Dendritic cell treated with granulocyte-macrophage colony-stimulating factor and Interleukin-4, amounts not matched to agents 40 ng/mL and 50 ng/mL, for 4 days (primary cell): Measurements from ENCODE around the gene BOC.

Experiments
- H3K27ac Mint-ChIP-seq: one replicate; pipeline ENCODE4 v1.8.0; 2022; ENCODE audit warnings: mild to moderate bottlenecking, mixed read lengths
- H3K27me3 Mint-ChIP-seq: one replicate; pipeline ENCODE4 v1.8.0; 2022; ENCODE audit warnings: mild to moderate bottlenecking, mixed read lengths
- H3K36me3 Mint-ChIP-seq: one replicate; pipeline ENCODE4 v1.8.0; 2022; ENCODE audit warnings: low read depth, mixed read lengths
- H3K4me1 Mint-ChIP-seq: one replicate; pipeline ENCODE4 v1.8.0; 2022; ENCODE audit warnings: low read depth, mixed read lengths
- H3K4me3 Mint-ChIP-seq: one replicate; pipeline ENCODE4 v1.8.0; 2022; ENCODE audit warnings: mild to moderate bottlenecking, moderate library complexity, mixed read lengths
- H3K9me3 Mint-ChIP-seq: one replicate; pipeline ENCODE4 v1.8.0; 2022; ENCODE audit warnings: mixed read lengths
- intact Hi-C: fragments of 100-400 bp; cut with micrococcal nuclease; formaldehyde crosslinking; loops from one replicate; pipeline ENCODE4 v1.15.0; 2022

Gene BOC

GRCh38 chr3:113291572-113291971 lies 80.2 kb downstream of the BOC start:
- H3K4me3 Mint-ChIP-seq: no peak overlapping the region
- no peak overlapping the region for H3K27ac Mint-ChIP-seq
- no peaks in the 10 kb centered on the region for H3K36me3 Mint-ChIP-seq
- no peaks in the 10 kb centered on the region for H3K27me3 Mint-ChIP-seq
- intact Hi-C loops: no loop called here
- H3K4me1 Mint-ChIP-seq: peaks cover 8% of the 10 kb centered on the region
- no peaks in the 10 kb centered on the region for H3K9me3 Mint-ChIP-seq

GRCh38 chr3:113292933-113293332 lies 81.6 kb downstream of the BOC start:
- intact Hi-C loops: no loop called here
- H3K27ac Mint-ChIP-seq: no peak overlapping the region
- no peaks in the 10 kb centered on the region for H3K9me3 Mint-ChIP-seq
- H3K4me1 Mint-ChIP-seq: no peaks in the 10 kb centered on the region
- H3K4me3 Mint-ChIP-seq: no peak overlapping the region
- no peaks in the 10 kb centered on the region for H3K36me3 Mint-ChIP-seq
- no peaks in the 10 kb centered on the region for H3K27me3 Mint-ChIP-seq

DNA sequence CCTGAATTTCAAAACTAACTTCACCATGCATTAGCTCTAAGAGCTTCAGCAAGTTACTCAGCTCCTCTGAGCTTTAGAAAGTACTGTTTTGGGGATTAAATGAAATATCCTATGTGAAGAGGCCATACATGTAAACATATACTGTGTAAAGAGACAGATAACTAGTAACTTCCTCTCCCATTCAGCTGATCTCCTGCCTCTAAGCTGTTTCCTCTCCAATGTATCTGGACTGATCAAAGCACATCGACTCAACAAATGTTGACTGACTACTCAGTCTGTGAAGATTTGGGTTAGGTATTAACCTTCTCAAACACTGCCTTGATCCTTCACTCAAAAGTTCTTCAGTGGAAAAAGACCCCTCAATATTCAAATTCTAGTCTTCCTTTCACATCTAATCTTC lies 82.0 kb downstream of the BOC start:
- intact Hi-C loops: no loop called here

GRCh38 chr3:113295463-113295862 lies 84.1 kb downstream of the BOC start:
- intact Hi-C loops: no loop called here
- H3K27me3 Mint-ChIP-seq: no peaks in the 10 kb centered on the region
- H3K4me1 Mint-ChIP-seq: no peaks in the 10 kb centered on the region
- no peak overlapping the region for H3K27ac Mint-ChIP-seq
- H3K4me3 Mint-ChIP-seq: no peak overlapping the region
- H3K9me3 Mint-ChIP-seq: no peaks in the 10 kb centered on the region
- H3K36me3 Mint-ChIP-seq: no peaks in the 10 kb centered on the region

More for the DNA sequence above, 82.0 kb downstream of the BOC start:
- Mint-ChIP-seq H3K36me3 (no peaks in the 10 kb centered on the region), H3K4me1 (no peaks in the 10 kb centered on the region), H3K27ac (no peak overlapping the region), H3K27me3 (no peaks in the 10 kb centered on the region), H3K9me3 (no peaks in the 10 kb centered on the region), H3K4me3 (no peak overlapping the region)

DNA sequence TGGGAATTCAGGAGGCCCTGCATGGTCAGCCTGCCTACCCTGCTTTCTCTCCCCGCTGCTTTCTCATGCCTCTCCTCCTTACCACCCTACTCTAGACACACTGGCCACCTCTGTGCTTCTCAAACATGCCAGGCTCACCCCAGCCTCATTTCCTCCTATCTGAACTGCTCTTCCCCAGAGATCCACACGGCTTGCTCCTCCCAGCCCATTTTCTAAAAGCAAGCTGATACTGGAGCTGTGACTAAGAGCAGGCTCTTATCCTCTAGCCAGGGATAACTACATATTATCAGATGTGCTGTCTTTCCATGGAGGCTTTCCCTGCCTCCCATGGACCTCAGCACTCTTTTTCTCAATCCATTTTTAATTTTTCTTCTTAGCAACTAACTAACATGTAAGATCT lies 85.9 kb downstream of the BOC start:
- Mint-ChIP-seq H3K27me3 (no peaks in the 10 kb centered on the region), H3K9me3 (no peaks in the 10 kb centered on the region), H3K27ac (no peak overlapping the region), H3K36me3 (no peaks in the 10 kb centered on the region), H3K4me3 (no peak overlapping the region), H3K4me1 (no peaks in the 10 kb centered on the region)
- intact Hi-C loops: no loop called here

DNA sequence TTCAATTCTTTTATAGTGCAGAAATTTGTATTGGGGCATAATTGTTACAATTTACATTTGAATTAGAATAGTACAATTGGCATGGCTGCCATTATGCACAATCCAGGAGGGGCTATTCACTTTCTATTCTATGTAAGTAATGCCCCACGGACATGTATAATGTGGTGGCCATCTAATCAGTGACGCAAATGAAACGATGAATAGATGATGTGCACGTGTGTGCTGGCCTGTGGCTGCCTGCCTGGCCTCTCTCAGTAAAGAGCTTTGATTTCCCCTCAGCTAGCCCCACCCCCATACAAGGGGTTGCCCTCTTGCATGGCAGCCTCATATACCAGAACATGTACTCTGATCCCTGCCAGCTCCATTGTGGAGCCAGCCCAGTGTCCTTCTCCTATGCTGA lies 86.5 kb downstream of the BOC start:
- intact Hi-C loops: no loop called here
- H3K27ac Mint-ChIP-seq: no peak overlapping the region

GRCh38 chr3:113300596-113300995 lies 89.2 kb downstream of the BOC start:
- Mint-ChIP-seq H3K9me3 (no peaks in the 10 kb centered on the region), H3K4me1 (no peaks in the 10 kb centered on the region), H3K27me3 (no peaks in the 10 kb centered on the region), H3K36me3 (no peaks in the 10 kb centered on the region), H3K4me3 (no peak overlapping the region), H3K27ac (no peak overlapping the region)
- intact Hi-C loops: no loop called here

More for the DNA sequence above, 86.5 kb downstream of the BOC start:
- Mint-ChIP-seq H3K4me3 (no peak overlapping the region), H3K4me1 (no peaks in the 10 kb centered on the region), H3K27me3 (no peaks in the 10 kb centered on the region), H3K9me3 (no peaks in the 10 kb centered on the region), H3K36me3 (no peaks in the 10 kb centered on the region)

DNA sequence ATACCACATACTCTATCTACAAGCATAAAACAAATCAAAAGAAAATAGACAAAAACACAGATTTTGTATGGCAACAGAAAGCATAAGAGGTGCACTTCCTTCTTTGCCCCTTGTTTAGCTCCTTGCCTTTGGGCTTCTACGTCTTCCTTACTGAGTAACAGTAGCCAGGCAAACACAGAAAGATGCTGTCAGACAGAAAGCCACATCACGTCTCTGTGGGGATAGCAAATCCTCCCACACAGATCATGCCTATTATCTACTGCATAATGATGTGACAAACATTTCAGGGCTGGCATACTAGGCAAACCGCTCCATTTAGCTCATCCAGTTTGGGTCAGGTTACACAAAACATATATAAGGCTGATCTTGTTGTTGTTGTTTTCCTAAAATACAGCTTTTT lies 92.7 kb downstream of the BOC start:
- Mint-ChIP-seq H3K9me3 (no peaks in the 10 kb centered on the region), H3K36me3 (no peaks in the 10 kb centered on the region), H3K27me3 (no peaks in the 10 kb centered on the region), H3K4me3 (no peak overlapping the region), H3K4me1 (no peaks in the 10 kb centered on the region), H3K27ac (no peak overlapping the region)
- intact Hi-C loops: no loop called here

DNA sequence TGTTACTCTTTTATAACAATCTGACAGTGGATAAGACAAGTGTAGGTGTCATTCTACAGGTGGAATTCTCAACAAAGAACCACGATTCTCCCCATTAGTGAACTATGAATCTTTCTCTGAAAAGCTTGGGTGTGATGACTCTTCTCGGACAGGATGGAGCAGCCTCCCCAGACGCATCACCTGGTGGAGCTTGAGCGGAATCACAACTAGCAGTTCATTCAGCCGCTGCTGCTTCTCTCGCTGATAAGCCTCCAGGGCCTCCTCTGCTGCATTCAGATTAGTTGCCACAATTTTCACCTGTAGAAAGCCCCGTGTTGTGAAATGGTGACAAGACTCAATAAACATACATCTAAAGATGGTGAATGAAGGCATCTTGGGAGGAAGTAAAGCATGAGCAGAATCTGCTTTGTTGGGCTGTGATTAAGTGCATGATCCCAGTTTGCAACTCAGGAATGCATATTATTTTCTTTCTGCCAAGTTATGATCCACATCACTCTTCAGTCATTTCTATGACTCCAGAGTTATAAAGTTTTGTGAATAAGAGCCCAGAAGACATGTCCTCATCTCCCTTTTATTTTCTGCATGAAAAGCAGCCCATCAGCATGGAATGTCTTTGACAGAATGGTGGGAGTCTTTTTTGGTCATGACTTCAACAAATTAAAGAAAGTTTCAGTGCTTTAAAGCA lies 93.6 kb downstream of the BOC start:
- no peaks in the 10 kb centered on the region for H3K36me3 Mint-ChIP-seq
- intact Hi-C loops: no loop called here
- H3K9me3 Mint-ChIP-seq: no peaks in the 10 kb centered on the region

GRCh38 chr3:113310960-113311359 lies 99.6 kb downstream of the BOC start:
- H3K27ac Mint-ChIP-seq: no peak overlapping the region
- intact Hi-C loops: no loop called here
- no peak overlapping the region for H3K4me3 Mint-ChIP-seq
- H3K9me3 Mint-ChIP-seq: peaks cover 32% of the 10 kb centered on the region
- H3K27me3 Mint-ChIP-seq: no peaks in the 10 kb centered on the region
- peaks cover 21% of the 10 kb centered on the region for H3K36me3 Mint-ChIP-seq
- H3K4me1 Mint-ChIP-seq: no peaks in the 10 kb centered on the region

More for the DNA sequence above, 93.6 kb downstream of the BOC start:
- H3K27ac Mint-ChIP-seq: no peak overlapping the region
- no peaks in the 10 kb centered on the region for H3K4me1 Mint-ChIP-seq
- H3K27me3 Mint-ChIP-seq: no peaks in the 10 kb centered on the region
- no peak overlapping the region for H3K4me3 Mint-ChIP-seq

DNA sequence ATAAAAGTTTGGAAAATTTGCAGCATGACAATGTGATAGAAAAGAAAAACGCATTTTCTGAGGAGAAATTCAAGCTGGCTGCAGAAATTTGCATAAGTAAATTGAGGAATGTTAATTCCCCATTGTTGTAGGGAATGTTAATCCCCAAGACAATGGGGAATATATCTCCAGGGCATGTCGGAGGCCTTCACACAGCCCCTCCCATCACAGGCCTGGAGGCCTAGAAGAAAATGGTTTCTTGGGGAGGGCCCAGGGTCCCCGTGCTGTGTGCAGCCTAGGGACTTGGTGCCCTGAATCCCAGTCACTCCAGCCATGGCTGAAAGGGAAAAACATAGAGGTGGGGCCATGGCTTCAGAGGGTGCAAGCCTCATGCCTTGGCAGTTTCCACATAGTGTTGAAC lies 101.1 kb downstream of the BOC start:
- H3K36me3 Mint-ChIP-seq: peaks cover 32% of the 10 kb centered on the region
- H3K4me1 Mint-ChIP-seq: no peaks in the 10 kb centered on the region
- H3K9me3 Mint-ChIP-seq: peaks cover 46% of the 10 kb centered on the region
- no peak overlapping the region for H3K4me3 Mint-ChIP-seq
- intact Hi-C loops: no loop called here
- no peak overlapping the region for H3K27ac Mint-ChIP-seq
- H3K27me3 Mint-ChIP-seq: no peaks in the 10 kb centered on the region

DNA sequence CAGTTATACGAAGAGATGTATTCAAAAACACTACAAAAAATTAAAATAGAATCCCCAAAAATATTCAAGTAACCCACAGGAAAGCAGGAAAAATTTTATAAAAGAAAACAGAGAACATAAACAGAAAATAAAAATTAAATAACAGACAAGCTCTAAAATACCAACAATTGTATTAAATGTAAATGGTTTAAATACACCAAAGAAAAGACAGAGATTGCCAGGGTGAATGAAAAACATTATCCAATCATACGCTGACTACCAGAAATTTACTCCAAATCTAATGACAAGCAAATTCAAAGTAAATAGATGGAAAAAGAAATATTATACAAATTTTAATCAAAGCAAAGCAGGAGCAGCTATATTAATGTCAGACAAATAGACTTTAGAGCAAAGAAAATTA lies 103.6 kb downstream of the BOC start:
- Mint-ChIP-seq H3K36me3 (peaks cover 32% of the 10 kb centered on the region), H3K27me3 (no peaks in the 10 kb centered on the region), H3K4me3 (no peak overlapping the region), H3K27ac (no peak overlapping the region), H3K4me1 (no peaks in the 10 kb centered on the region), H3K9me3 (peaks cover 49% of the 10 kb centered on the region)
- intact Hi-C loops: no loop called here

DNA sequence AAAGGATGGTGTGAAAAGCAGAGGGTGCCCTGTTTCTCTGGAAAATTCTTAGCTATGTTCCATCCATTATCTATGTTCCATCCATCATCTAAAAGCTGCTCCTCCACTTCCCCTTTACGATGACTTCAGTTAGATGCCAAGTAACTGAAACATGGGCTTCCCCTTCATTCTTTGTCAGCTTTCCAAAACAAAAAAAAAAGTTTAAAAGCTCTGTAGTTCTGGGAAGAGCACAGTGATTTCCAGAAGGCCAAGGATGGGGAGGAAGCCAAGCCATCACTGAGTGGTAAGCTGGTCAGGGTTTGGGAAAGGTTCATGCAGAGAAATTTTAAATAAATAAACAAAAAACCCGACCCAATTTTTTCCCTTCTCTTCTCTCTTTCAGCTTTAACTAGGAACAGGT lies 118.4 kb downstream of the BOC start:
- Mint-ChIP-seq H3K27ac (no peak overlapping the region), H3K4me1 (no peaks in the 10 kb centered on the region), H3K4me3 (no peak overlapping the region)

DNA sequence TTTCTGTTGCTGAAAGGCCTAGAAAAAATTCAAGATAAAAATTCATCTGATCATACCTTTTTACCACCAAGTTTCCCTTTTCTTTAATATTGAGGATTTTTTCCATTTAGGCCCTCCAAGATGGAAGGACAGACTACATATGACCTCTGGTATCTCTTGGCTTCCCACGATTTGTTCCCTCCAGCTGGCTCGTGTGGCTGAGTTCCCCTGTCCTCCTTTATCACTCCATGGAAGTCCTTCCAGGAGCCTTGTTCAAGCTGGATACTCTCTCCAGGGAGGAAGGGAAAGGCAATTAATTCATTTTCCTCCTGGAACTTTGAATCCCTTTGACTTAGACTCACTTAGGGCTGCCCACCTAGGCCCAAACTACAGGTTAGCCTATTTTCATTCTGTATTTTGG lies 119.4 kb downstream of the BOC start:
- Mint-ChIP-seq H3K4me1 (no peaks in the 10 kb centered on the region), H3K36me3 (peaks cover 7% of the 10 kb centered on the region), H3K4me3 (no peak overlapping the region), H3K9me3 (no peaks in the 10 kb centered on the region), H3K27me3 (no peaks in the 10 kb centered on the region), H3K27ac (no peak overlapping the region)
- intact Hi-C loops: no loop called here

More for the DNA sequence above, 118.4 kb downstream of the BOC start:
- Mint-ChIP-seq H3K36me3 (peaks cover 7% of the 10 kb centered on the region), H3K9me3 (no peaks in the 10 kb centered on the region), H3K27me3 (no peaks in the 10 kb centered on the region)
- intact Hi-C loops: no loop called here

DNA sequence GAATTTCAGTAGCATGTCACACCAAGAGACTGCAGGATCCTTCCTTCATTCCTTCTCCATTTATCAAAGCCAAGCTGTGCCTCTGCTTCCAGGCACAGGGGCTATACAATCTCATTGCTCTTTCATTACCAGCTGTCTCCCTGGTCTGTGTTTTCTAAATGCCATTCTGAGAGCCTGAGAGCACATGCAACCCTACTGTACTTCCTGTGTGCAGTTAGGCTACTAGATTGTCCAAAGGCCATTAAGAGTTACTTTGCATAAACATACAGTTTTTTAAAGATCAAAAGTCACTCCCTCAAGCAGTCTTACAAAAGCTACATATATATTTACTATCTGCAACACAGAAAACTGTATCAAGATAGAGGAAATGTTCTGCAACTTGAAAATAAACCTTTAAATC lies 119.8 kb downstream of the BOC start:
- Mint-ChIP-seq H3K4me1 (no peaks in the 10 kb centered on the region), H3K4me3 (no peak overlapping the region), H3K9me3 (no peaks in the 10 kb centered on the region), H3K27ac (no peak overlapping the region), H3K36me3 (peaks cover 2% of the 10 kb centered on the region), H3K27me3 (no peaks in the 10 kb centered on the region)
- intact Hi-C loops: no loop called here
